ENCODE data around the gene GALNT16. TPM values are rescaled to one million over a fixed set of nuclear protein-coding genes. Genes with fewer than 3 reads are reported as not detected.
A peak's percentile ranks its signal among the peaks of the same experiment; 100 is the strongest.

The GALNT16 gene
- total and polyA plus RNA-seq, 2 of the 8 experiments (the other 6 are each of a cell fraction or from before 2014, with no cell fraction given): 5.4 to 6.3 TPM

- Histone ChIP-seq H2AK5ac (ENCODE audit: low read depth, low read length) (no peak overlapping the region), H4K91ac (replicated peaks; ENCODE audit: insufficient read length, low read length) (no peak overlapping the region), H3K9me3 (ENCODE audit: insufficient read depth in 2 of 2, low read depth in 1 of 2, low read length in 1 of 2) (no peaks in the 10 kb centered on the region), H3K23ac (ENCODE audit: insufficient read length) (no peak overlapping the region), H3K23me2 (ENCODE audit: low read depth, low read length) (peaks cover 21% of the 10 kb centered on the region), H4K5ac (ENCODE audit: insufficient read length, low read depth, low read length) (no peak overlapping the region), H3K9ac (replicated peaks in 1 of 4; ENCODE audit: extremely low read depth in 1 of 4, low read depth in 3 of 4, low read length in 3 of 4) (peak overlapping the region in 1 of 4 experiments; percentile 6; a peak in 1 of 7 replicates), H4K8ac (ENCODE audit: extremely low read depth, insufficient read depth, low read length) (peak overlapping the region; percentile 11; the same call in 1 of the 2 replicates), H3K79me1 (ENCODE audit: low read depth, low read length) (no peaks in the 10 kb centered on the region), H3K4me1 (replicated peaks in 1 of 4; ENCODE audit: control insufficient read depth in 3 of 4, insufficient read depth in 4 of 4, low read length in 3 of 4) (peaks cover 5 to 13% (median 9%) of the 10 kb centered on the region in 4 experiments), H3K4me3 (ENCODE audit: extremely low read depth in 1 of 4, insufficient read depth in 2 of 4, low read depth in 3 of 4, low read length in 4 of 4) (peak overlapping the region; percentile 67 to 94 (median 78)), H2BK120ac (replicated peaks; ENCODE audit: low read depth, low read length) (no peak overlapping the region), H3K27me3 (replicated peaks in 1 of 4; ENCODE audit: control insufficient read depth in 3 of 4, extremely low read depth in 1 of 4, insufficient read depth in 3 of 4, low read length in 3 of 4) (peaks cover 13 to 57% (median 43%) of the 10 kb centered on the region in 4 experiments), H3K14ac (ENCODE audit: insufficient read length) (no peak overlapping the region), H4K20me1 (replicated peaks in 1 of 2; ENCODE audit: control insufficient read depth in 1 of 2, insufficient read depth in 2 of 2, low read length in 2 of 2) (peaks cover 0 to 2% of the 10 kb centered on the region in 2 experiments), H2AFZ (ENCODE audit: low read length) (peak overlapping the region; percentile 16; the same call in 1 of the 2 replicates), H2BK20ac (ENCODE audit: low read length) (no peak overlapping the region), H3K18ac (ENCODE audit: extremely low read depth, low read length) (peak overlapping the region; percentile 32; the same call in 1 of the 2 replicates), H3K56ac (replicated peaks; ENCODE audit: insufficient read length, low read depth, low read length) (no peak overlapping the region), H3K4me2 (ENCODE audit: insufficient read depth in 1 of 2, low read depth in 2 of 2, low read length in 2 of 2) (peak overlapping the region; percentile 84 to 98), H2BK12ac (ENCODE audit: low read depth, low read length) (no peak overlapping the region), H2BK5ac (ENCODE audit: low read depth, low read length) (no peak overlapping the region), H2BK15ac (ENCODE audit: low read length) (0 out of 2 replicates have a peak overlapping the region, but pooled peaks have one; percentile 61), H3K36me3 (ENCODE audit: control insufficient read depth in 2 of 4, insufficient read depth in 4 of 4, low read length in 3 of 4) (no peaks in the 10 kb centered on the region), H3K79me2 (ENCODE audit: control insufficient read depth in 1 of 2, insufficient read depth in 2 of 2, low read length in 2 of 2) (no peaks in the 10 kb centered on the region), H3K4ac (replicated peaks; ENCODE audit: insufficient read length, low read depth, low read length) (no peak overlapping the region), H3K27ac (ENCODE audit: low read depth, low read length) (no peak overlapping the region)
- no peak for TF ChIP-seq GTF2F1 (IDR thresholded peaks at IDR 0.05; ENCODE audit: borderline replicate concordance, low read depth, low read length)
- no peak for TF ChIP-seq MAFK (IDR thresholded peaks at IDR 0.05; ENCODE audit: low read depth, low read length)
- no peak for TF ChIP-seq SP4 (IDR thresholded peaks at IDR 0.05; ENCODE audit: low read length)
- TF ChIP-seq SRF (IDR thresholded peaks at IDR 0.05; ENCODE audit: low read depth, low read length): no peak
- no peak for TF ChIP-seq TBP (IDR thresholded peaks at IDR 0.05; ENCODE audit: low read depth, low read length)
- no peak for TF ChIP-seq HDAC2 (IDR thresholded peaks at IDR 0.05; ENCODE audit: borderline replicate concordance in 1 of 2, low read depth in 2 of 2, low read length in 2 of 2)
- no peak for TF ChIP-seq CREB1 (IDR thresholded peaks at IDR 0.05)
- TF ChIP-seq EZH2 (IDR thresholded peaks at IDR 0.05; ENCODE audit: low read depth, low read length, severe bottlenecking): peak; percentile 33
- peak; percentile 64; the same call in 1 of the 2 replicates for TF ChIP-seq SUZ12 (IDR thresholded peaks at IDR 0.05; ENCODE audit: low read length)
- ChIA-PET POLR2A (ENCODE audit: partially characterized antibody) (interaction anchor here (0.5 to 1.0 kb wide), 4 partner anchors 28 to 230 kb away, joined by 3 to 5 read pairs (median 4); partner anchors contain the start of genes ERH and SLC39A9), CTCF (ENCODE audit: partially characterized antibody) (interaction anchor here (0.9 to 7.0 kb wide), 15 partner anchors 8 to 110 kb away, joined by 3 to 46 read pairs (median 5); no protein-coding TSS in a partner anchor)
- 16% methylated on average over 14 of the region's 14 CpGs; no CpG with 5 or more reads in 1 of the 2 experiments for WGBS, 2 experiments (ENCODE audit: extremely low coverage in 1 of 2, insufficient coverage in 1 of 2, insufficient read length in 1 of 2, insufficient replicate concordance in 2 of 2, low coverage in 1 of 2, low lambda C conversion rate in 2 of 2, missing lambda C conversion rate in 1 of 2)
- FAIRE-seq (no peak), DNase-seq (ENCODE audit: low read depth in 1 of 2, low spot score in 2 of 2) (no peak)
These were observed 811 bp upstream of the GALNT16 start for GRCh38 chr14:69259168-69259526.

Measured in H1 (cell line).